HepG2 (cell line): ENCODE results near the gene MEG3. TPM values are rescaled to one million over a fixed set of nuclear protein-coding genes. Genes with fewer than 3 reads are reported as not detected.

Source experiments
- ATAC-seq: fragments of 200-7000 bp; cut with Tn5 transposase; 3 replicates; pipeline ENCODE4 v1.9.1; 2020; ENCODE audit warnings: mild to moderate bottlenecking, moderate library complexity
- BruUV-seq: library from RNA; stranded (reverse); fragments of 400-500 nt; replicated peaks from 2 replicates; lab custom pipeline; 2021; lab: Mats Ljungman, UMichigan
- CTCF ChIA-PET: fragments of 300-600 bp; formaldehyde crosslinking; extraction: SDS; loops from one replicate; lab custom pipeline; 2021; ENCODE audit warnings: low total read pairs, inconsistent platforms, low intra/inter-chr PET ratio; lab: Yijun Ruan, JAX
- POLR2A ChIA-PET: fragments of 350-600 bp; sonication (Branson Sonifier 250); formaldehyde crosslinking; loops from one replicate; lab custom pipeline; 2020; ENCODE audit warnings: antibody characterized with exemption, inconsistent platforms; lab: Yijun Ruan, JAX
- DNase-seq: peaks from one replicate; pipeline ENCODE4 v3.0.0-alpha.2; 2015; ENCODE audit warnings: low spot score
- FAIRE-seq: peaks from 3 replicates; lab custom pipeline; 2011; peaks lifted over from hg19 to GRCh38; lab: Jason Lieb, UNC
- H2AFZ ChIP-seq: one replicate; pipeline ENCODE4 v1.6.1; 2011; ENCODE audit warnings: low read length, inconsistent platforms
- H3K27ac ChIP-seq: fragments of 300-600 bp; 3 replicates; pipeline ENCODE4 v1.8.0; 2011; ENCODE audit warnings: mixed run types, mild to moderate bottlenecking, mixed read lengths, low read length, inconsistent platforms; ENCODE audit not compliant: insufficient read depth; ENCODE audit errors: extremely low read length
- H3K27me3 ChIP-seq, 2 experiments: fragments of 200-600 bp in 1 of 2; 2 replicates in 1 of 2; 3 replicates in 1 of 2; pipeline versions ENCODE4 v1.6.0 to v1.8.0; 2011; ENCODE audit warnings: low read length in 2 of 2, mild to moderate bottlenecking in 2 of 2, moderate library complexity in 2 of 2, inconsistent platforms in 1 of 2; ENCODE audit not compliant: insufficient read depth in 2 of 2, control insufficient read depth in 1 of 2
- H3K36me3 ChIP-seq, 2 experiments: fragments of 200-600 bp in 1 of 2; replicated peaks in 1 of 2; 2 replicates in 1 of 2; 3 replicates in 1 of 2; pipeline versions ENCODE4 v1.5.1 to v1.8.0; 2011; ENCODE audit warnings: low read length in 2 of 2, inconsistent platforms in 1 of 2; ENCODE audit not compliant: insufficient read depth in 2 of 2, control insufficient read depth in 1 of 2
- H3K4me1 ChIP-seq: 2 replicates; pipeline ENCODE4 v1.5.1; 2012; ENCODE audit warnings: low read length, inconsistent platforms; ENCODE audit not compliant: insufficient read depth
- H3K4me2 ChIP-seq: 2 replicates; pipeline ENCODE4 v1.6.0; 2011; ENCODE audit warnings: low read depth, low read length, inconsistent platforms
- H3K4me3 ChIP-seq, 3 experiments: fragments of 200-600 bp in 1 of 3; sonication (generic), shearing (Covaris generic) in 1 of 3; replicated peaks in 1 of 3; 2 replicates each; pipeline ENCODE4 v1.5.1; 2011 to 2016; ENCODE audit warnings: low read length in 3 of 3, inconsistent platforms in 2 of 3, low read depth in 2 of 3, mild to moderate bottlenecking in 2 of 3, control low read depth in 1 of 3, mixed read lengths in 1 of 3; ENCODE audit not compliant: insufficient read depth in 1 of 3
- H3K79me2 ChIP-seq: one replicate; pipeline ENCODE4 v1.6.1; 2011; ENCODE audit warnings: low read length, inconsistent platforms; ENCODE audit not compliant: insufficient read depth
- H3K9ac ChIP-seq: 2 replicates; pipeline ENCODE4 v1.6.0; 2011; ENCODE audit warnings: mild to moderate bottlenecking, low read depth, low read length, inconsistent platforms; ENCODE audit not compliant: insufficient read depth
- H3K9me3 ChIP-seq: 2 replicates; pipeline ENCODE4 v1.5.1; 2012; ENCODE audit warnings: mild to moderate bottlenecking, low read length
- H4K20me1 ChIP-seq: 2 replicates; pipeline ENCODE4 v1.6.0; 2011; ENCODE audit warnings: inconsistent platforms, mild to moderate bottlenecking, low read length, moderate library complexity; ENCODE audit not compliant: insufficient read depth
- CEBPB ChIP-seq: IDR thresholded peaks from 2 replicates; pipeline ENCODE4 v1.6.1; 2011; ENCODE audit warnings: low read depth, low read length, improper control_type of control experiment, borderline replicate concordance
- FLYWCH1 ChIP-seq: sonication (generic); formaldehyde crosslinking; IDR thresholded peaks from 2 replicates; pipeline ENCODE4 v1.8.1; 2023; ENCODE audit warnings: mild to moderate bottlenecking, missing genetic modification reagents
- FOXA3 ChIP-seq: IDR thresholded peaks from 2 replicates; pipeline ENCODE4 v1.6.1; 2016; ENCODE audit warnings: missing genetic modification reagents, missing compliant biosample characterization
- ZBTB38 ChIP-seq: sonication (generic); formaldehyde crosslinking; IDR thresholded peaks from 2 replicates; pipeline ENCODE4 v1.5.1; 2020; ENCODE audit warnings: mild to moderate bottlenecking, missing genetic modification reagents
- ZMYM3 ChIP-seq: sonication (generic); formaldehyde crosslinking; IDR thresholded peaks from 2 replicates; pipeline ENCODE4 v1.5.1; 2020; ENCODE audit warnings: mild to moderate bottlenecking, missing genetic modification reagents
- ZNF782 ChIP-seq: sonication (generic); formaldehyde crosslinking; IDR thresholded peaks from 2 replicates; pipeline ENCODE4 v1.4.0; 2020; ENCODE audit warnings: missing genetic modification reagents, mild to moderate bottlenecking, borderline replicate concordance
- WGBS: methylation state at CpG from one replicate; pipeline ENCODE4 v1.1.6; 2017; ENCODE audit warnings: low lambda C conversion rate; 5-methylcytosine and 5-hydroxymethylcytosine counted together
- in situ Hi-C: cut with HindIII; loops from 2 replicates; pipeline ENCODE4 v1.10.0; 2017; ENCODE audit warnings: low pct_unique_long_range_greater_than_20kb; ENCODE audit not compliant: extremely low pct_ligation_motif_present
- intact Hi-C: fragments of 100-400 bp; cut with micrococcal nuclease; formaldehyde crosslinking; loops from one replicate; pipeline ENCODE4 v1.10.0; 2022; ENCODE audit not compliant: unreplicated experiment
- polyA plus RNA-seq, 8 experiments: library from polyadenylated mRNA; depleted of rRNA in 3 of 8; stranded (reverse) in 7 of 8; unstranded in 1 of 8; fragments of >200 nt; fragmentation: Illumina TruSeq in 4 of 8; extraction: Trizol in 4 of 8; gene quantifications; 2 replicates each; pipeline versions ENCODE4 v1.2.1 to v1.2.3, GENCODE V29; 2011 to 2016; ENCODE audit warnings: low read depth in 4 of 8, missing spikeins in 1 of 8, mixed read lengths in 1 of 8; ENCODE audit not compliant: insufficient read depth in 1 of 8
- total RNA-seq, 5 experiments: library from RNA; depleted of rRNA; stranded (reverse); fragments of >200 nt; fragmentation: Illumina TruSeq; extraction: Trizol; gene quantifications; 2 replicates each; pipeline ENCODE4 v1.2.3, GENCODE V29; 2016; ENCODE audit warnings: low read depth in 1 of 5
- TF ChIP-seq, protein P1 (sequence below): sonication (generic); formaldehyde crosslinking; IDR thresholded peaks from 2 replicates; pipeline ENCODE4 v1.4.0; 2020; ENCODE audit warnings: missing genetic modification reagents, low read depth, mild to moderate bottlenecking, borderline replicate concordance
- TF ChIP-seq, protein P2 (sequence below): sonication (generic); formaldehyde crosslinking; IDR thresholded peaks from 2 replicates; pipeline ENCODE4 v1.4.0; 2020; ENCODE audit warnings: missing genetic modification reagents
- TF ChIP-seq, protein P3 (sequence below): sonication (generic); IDR thresholded peaks from 2 replicates; pipeline ENCODE4 v1.6.1; 2016; ENCODE audit warnings: low read depth, borderline replicate concordance

MEG3 gene
- total and polyA plus RNA-seq, 2 of the 13 experiments (the other 11 are each of a cell fraction or from before 2014, with no cell fraction given), result 0.17 TPM; not detected in 1

DNA sequence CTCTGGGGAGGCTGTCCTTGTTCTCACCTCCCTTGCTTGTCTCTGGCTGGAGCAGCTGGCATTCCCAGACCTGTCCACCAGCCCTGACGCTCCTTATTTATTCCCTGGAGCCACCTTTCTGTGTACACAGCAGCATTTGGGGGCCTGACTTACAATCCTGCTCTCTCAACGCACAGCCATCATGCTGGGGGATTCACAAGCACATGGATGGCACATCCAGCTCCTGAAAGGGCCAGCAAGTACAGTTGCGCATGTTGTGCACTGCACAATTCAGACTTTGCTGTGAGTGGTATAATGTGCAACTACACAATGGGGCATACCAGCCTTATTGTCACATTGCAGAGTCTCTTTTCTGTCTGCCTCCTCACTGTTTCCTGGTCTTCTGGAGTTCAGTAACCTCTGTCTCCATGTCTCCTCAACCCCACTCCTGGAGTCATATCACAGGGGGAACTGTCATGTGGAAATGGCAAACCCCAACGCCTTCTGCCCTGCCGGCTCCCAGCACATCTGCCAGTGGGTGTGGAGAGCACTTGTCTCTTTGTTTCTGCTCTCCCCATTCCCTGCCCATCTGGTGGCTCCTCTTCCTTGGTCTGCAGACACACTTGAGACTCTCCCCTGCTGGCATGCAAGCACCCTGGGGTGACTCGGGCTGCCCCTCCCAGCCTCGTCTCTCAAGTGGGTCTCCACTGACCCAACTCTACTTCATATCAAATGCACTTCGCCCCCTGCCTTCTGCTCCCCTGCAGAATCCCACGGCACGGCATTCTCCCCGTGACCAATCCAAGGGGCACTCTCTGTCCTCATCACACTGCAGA is 41.2 kb upstream of the MEG3 start:
- peaks cover 9% of the 10 kb centered on the region for H3K9me3 ChIP-seq
- intact Hi-C loops, result no loop called here
- no TSS peak for BruUV-seq
- ChIA-PET POLR2A (interaction anchor here (1.4 kb wide), 1 partner anchor 33 kb away, joined by 5 read pairs; no protein-coding TSS in a partner anchor), CTCF (no interaction called here)
- no peak overlapping the region for H3K9ac ChIP-seq
- peaks cover 74% of the 10 kb centered on the region for H3K4me1 ChIP-seq
- in situ Hi-C loops, result no loop called here
- no peak overlapping the region for H2AFZ ChIP-seq
- TF ChIP-seq, protein P1, sequence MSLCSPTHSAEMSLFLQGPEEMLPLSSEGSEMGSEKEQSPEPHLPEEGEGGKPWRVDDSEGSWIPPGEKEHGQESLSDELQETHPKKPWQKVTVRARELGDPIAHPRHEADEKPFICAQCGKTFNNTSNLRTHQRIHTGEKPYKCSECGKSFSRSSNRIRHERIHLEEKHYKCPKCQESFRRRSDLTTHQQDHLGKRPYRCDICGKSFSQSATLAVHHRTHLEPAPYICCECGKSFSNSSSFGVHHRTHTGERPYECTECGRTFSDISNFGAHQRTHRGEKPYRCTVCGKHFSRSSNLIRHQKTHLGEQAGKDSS (CRISPR knock-in tag), result no peak
- TF ChIP-seq ZMYM3 (CRISPR knock-in tag), result peak; percentile 59
- no peaks in the 10 kb centered on the region for H3K27me3 ChIP-seq
- no peaks in the 10 kb centered on the region for H4K20me1 ChIP-seq
- H3K4me2 ChIP-seq, result no peak overlapping the region
- no peak overlapping the region for H3K4me3 ChIP-seq
- no peaks in the 10 kb centered on the region for H3K36me3 ChIP-seq
- ATAC-seq (no peak), DNase-seq (no peak), FAIRE-seq (no peak)
- 85% methylated on average over 11 of the region's 11 CpGs for WGBS
- H3K27ac ChIP-seq, result no peak overlapping the region
- H3K79me2 ChIP-seq, result no peaks in the 10 kb centered on the region

DNA sequence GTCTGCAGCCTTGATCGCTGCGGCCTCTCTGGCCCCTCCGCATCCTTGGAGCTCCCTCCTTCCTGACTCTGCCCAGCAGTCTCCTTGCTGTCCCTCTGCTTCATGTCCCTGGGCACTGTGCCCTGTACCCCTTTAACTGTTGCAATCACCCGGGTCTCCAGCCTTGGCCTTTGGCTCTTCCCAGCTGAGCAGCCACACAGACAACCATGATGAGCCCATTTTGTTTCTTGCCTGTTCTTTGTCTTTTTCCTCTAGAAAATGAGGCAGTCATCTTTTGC is 40.6 kb upstream of the MEG3 start:
- Histone ChIP-seq H3K36me3 (no peaks in the 10 kb centered on the region), H2AFZ (no peak overlapping the region), H3K79me2 (no peaks in the 10 kb centered on the region), H3K4me2 (no peak overlapping the region), H3K27me3 (no peaks in the 10 kb centered on the region), H4K20me1 (no peaks in the 10 kb centered on the region), H3K9ac (no peak overlapping the region), H3K27ac (no peak overlapping the region), H3K9me3 (peaks cover 9% of the 10 kb centered on the region), H3K4me1 (peaks cover 74% of the 10 kb centered on the region), H3K4me3 (no peak overlapping the region)
- FAIRE-seq, result no peak
- DNase-seq, result no peak
- no TSS peak for BruUV-seq
- CTCF ChIA-PET, result no interaction called here
- POLR2A ChIA-PET, result no interaction called here
- in situ Hi-C loops (no loop called here), intact Hi-C loops (no loop called here)
- 75% methylated on average over 4 of the region's 4 CpGs for WGBS
- peak; percentile 14; the same call in 1 of the 3 replicates for ATAC-seq
- TF ChIP-seq, protein P2, sequence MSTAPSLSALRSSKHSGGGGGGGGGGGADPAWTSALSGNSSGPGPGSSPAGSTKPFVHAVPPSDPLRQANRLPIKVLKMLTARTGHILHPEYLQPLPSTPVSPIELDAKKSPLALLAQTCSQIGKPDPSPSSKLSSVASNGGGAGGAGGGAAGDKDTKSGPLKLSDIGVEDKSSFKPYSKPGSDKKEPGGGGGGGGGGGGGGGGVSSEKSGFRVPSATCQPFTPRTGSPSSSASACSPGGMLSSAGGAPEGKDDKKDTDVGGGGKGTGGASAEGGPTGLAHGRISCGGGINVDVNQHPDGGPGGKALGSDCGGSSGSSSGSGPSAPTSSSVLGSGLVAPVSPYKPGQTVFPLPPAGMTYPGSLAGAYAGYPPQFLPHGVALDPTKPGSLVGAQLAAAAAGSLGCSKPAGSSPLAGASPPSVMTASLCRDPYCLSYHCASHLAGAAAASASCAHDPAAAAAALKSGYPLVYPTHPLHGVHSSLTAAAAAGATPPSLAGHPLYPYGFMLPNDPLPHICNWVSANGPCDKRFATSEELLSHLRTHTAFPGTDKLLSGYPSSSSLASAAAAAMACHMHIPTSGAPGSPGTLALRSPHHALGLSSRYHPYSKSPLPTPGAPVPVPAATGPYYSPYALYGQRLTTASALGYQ (CRISPR knock-in tag), result no peak
- TF ChIP-seq ZNF782 (CRISPR knock-in tag) (no peak), CEBPB (no peak), FOXA3 (CRISPR knock-in tag) (no peak), ZBTB38 (CRISPR knock-in tag) (no peak), FLYWCH1 (CRISPR knock-in tag) (no peak)
- TF ChIP-seq, protein P3, sequence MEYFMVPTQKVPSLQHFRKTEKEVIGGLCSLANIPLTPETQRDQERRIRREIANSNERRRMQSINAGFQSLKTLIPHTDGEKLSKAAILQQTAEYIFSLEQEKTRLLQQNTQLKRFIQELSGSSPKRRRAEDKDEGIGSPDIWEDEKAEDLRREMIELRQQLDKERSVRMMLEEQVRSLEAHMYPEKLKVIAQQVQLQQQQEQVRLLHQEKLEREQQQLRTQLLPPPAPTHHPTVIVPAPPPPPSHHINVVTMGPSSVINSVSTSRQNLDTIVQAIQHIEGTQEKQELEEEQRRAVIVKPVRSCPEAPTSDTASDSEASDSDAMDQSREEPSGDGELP, result peak; percentile 36; the same call in 1 of the 2 replicates
